SKM-1 treated with dmso at 0.1 percent for 144 hours (cell line): ENCODE results near the gene NUAK1.

Source experiments
- DNase-seq: peaks from one replicate; lab custom pipeline; 2025; ENCODE audit not compliant: unreplicated experiment; lab: John Stamatoyannopoulos, UW

The NUAK1 gene

DNA sequence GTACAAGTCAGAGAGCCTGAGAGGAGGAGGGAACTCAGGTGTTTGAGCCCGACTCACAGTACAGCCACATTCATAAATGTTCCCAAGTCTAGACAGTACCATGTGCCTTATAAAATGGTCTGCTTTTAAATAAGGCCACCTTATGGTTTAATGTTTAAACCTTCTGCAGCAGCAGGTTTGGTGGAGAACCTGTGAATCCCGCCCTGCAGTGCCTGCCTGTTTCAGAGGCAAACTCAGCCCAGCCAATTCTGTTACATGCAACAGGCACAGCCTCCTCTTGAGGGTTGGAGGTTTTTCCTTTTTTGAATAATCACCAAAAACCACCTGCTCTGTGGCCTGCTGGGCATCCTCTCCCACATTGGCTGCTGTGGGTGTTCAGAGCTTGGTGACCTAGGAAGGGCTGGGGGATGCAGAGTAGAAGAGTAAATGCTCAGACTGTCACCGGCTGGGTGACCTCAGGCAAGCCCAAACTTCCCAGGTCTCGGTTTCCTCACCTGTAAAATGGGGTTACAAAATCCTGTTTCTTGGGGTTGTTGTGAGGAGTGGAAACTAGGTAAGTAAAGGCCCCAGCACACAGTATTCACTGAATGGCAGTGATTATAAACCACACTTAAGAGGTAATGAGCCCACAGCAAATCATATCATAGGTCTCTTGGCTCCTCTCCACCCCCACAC is 28.0 kb downstream of the NUAK1 start:
- DNase-seq: no peak

DNA sequence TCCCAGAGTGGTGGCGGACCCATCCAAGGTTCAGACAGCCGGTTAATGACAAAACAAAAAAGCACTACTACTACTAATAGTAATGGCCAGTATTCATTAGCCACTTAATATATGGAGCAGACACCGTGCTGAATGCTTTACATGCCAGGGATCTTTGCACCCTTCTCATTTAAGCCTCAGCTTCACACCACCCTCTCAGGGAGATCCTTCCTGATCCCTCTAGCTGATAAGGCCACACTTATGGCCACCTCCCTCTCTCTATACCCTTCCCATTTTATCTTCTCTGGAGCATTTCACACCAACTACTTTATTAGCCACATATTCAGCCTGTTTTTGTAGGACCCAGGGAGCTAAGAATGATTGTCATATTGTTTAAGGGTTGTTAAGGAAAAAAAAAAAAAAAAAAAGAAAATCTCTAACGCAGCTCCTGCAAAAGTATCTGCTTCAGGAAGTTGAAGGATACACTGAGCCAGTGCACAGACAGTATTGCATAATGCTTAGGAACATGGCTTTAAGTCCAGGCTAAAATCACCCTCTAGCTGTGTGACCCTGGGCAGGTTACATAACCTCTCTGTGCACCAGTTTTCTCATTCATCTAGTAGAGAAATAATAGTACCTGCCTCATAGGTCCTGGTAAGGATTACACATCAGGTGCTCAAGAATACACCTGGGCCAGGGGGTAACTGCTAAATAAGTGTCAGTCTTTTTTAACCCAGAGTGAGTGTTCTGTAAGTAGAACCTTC is 29.4 kb downstream of the NUAK1 start:
- no peak for DNase-seq

DNA sequence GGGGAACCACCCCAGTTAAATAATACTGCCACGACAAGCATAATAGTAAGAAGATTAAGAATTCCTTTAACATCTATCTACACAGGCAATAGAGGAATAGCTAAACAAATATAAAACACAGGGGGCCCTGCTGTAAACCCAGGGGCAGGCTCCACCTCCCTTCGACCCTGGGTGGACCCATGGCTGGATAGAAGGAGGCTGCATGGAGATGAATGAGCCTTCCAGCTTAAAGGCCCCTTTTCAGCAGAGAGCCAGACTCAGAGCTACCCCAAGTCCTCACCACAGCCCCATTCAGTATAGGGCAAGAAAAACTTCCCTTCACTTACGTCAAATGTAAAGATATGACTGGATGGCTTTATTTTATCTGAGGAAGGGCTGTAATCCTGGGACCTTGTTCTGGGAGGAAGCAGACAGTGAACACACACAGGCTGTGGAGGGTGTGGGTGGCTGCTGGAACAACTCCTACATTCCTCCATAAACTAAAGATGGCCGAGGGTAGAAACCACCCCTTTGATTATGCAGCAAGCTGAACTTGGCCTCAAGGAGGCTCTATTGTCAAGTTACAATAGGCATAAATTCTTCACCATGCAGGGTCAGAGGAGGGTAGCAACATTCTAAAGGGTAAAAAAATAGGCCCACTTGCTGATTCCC is 30.4 kb downstream of the NUAK1 start:
- no peak for DNase-seq

GRCh38 chr12:106107566-106107965 is 31.2 kb downstream of the NUAK1 start:
- no peak for DNase-seq

GRCh38 chr12:106106892-106107291 is 31.9 kb downstream of the NUAK1 start:
- DNase-seq: peak; percentile 45

GRCh38 chr12:106106061-106106566 is 32.6 kb downstream of the NUAK1 start:
- no peak for DNase-seq

- no peak for DNase-seq
Observed at GRCh38 chr12:106101803-106102202, 37.0 kb downstream of the NUAK1 start.

GRCh38 chr12:106098691-106099200 is 40.0 kb downstream of the NUAK1 start:
- DNase-seq: no peak

DNA sequence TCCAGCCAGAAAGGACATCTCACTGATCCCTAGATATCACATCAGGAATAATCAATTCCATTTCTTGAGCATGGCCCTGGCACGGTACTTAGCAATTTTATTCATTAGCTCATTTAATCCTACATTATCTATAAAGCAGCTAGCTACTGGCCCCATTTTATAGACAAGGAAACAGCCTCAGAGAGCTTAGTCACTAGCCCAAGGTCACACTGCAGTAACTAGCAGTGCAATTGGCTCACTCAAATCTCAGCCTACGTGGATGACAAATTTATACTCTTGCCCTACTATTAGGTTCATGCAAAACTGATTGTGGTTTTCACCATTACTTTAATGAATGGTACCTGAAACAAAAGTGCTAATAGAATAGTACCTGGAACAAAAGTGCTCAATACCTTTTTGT is 41.7 kb downstream of the NUAK1 start:
- DNase-seq: no peak

DNA sequence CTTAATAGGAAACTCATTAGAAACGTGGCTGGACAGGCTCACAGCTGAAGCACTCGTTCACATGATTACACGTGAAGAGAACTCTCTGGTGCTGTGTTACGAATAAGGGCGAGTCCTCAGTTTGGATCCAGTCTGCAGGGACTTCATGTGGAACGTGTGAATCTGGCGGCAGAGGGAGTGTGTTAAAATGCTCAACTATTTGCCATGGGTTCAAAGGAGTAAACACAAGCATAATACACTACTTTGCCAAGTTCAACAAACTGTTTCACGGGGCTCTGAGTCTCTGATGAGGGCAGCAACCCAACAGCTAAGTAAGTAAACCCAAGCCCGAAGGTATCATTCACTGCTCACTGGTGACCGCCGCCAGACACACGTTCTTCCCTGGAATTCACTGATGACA is 42.4 kb downstream of the NUAK1 start:
- no peak for DNase-seq

DNA sequence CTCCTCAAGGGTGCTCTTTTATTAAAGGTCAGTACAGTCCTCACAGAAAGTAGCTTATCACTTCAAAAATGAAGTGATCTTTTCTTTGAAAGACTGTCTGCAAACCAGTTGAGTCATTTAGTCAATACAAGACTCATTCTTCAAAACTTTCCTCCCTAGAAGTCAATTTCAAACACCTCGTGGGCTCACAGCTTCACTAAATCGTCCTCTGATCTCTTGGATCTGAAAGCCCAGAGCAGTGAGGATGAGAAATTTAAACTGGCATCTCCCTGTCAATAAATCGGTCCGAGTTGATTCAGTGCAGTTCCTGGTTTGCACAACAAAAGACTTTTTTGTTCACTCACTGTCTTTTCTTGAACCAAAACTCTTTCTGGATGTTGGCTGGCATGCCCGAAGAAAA is 44.5 kb downstream of the NUAK1 start:
- DNase-seq: no peak

DNA sequence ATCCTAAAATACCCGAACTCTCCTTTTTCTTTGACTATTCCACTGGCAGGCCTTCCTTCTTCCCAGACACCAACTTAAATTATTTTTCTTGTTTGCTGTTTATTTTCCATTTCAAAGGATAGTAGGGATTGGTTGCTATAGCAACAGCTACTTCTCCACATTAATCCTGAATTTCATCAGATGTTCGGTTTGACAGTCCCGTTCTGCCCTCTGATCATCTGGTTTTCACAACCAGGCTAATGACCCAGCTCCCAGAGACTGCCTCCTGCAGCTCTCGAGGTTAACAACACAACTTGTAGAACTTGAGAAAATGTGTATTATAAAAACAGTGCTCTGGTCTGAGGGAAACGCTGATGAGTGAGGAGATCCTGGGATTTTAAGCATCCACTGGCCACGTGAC is 45.5 kb downstream of the NUAK1 start:
- DNase-seq: no peak

DNA sequence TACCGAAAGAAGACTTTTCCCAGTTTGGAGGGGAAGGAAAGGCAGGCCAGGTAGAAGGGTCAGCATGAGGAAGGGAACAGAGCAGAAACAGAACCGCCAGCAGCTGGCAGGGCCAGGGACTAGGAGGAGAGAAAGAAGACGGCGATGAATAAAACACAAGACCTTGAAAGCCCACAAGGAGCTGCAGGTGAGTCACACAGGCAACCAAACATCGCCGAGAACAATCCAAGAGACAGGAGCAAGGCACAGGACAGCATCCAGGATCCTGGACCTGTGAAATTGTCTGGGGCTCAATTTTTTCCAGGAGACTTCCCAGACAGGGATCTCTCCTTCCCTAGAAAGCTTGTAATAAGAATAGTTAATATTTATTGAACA is 47.3 kb downstream of the NUAK1 start:
- DNase-seq: no peak

DNA sequence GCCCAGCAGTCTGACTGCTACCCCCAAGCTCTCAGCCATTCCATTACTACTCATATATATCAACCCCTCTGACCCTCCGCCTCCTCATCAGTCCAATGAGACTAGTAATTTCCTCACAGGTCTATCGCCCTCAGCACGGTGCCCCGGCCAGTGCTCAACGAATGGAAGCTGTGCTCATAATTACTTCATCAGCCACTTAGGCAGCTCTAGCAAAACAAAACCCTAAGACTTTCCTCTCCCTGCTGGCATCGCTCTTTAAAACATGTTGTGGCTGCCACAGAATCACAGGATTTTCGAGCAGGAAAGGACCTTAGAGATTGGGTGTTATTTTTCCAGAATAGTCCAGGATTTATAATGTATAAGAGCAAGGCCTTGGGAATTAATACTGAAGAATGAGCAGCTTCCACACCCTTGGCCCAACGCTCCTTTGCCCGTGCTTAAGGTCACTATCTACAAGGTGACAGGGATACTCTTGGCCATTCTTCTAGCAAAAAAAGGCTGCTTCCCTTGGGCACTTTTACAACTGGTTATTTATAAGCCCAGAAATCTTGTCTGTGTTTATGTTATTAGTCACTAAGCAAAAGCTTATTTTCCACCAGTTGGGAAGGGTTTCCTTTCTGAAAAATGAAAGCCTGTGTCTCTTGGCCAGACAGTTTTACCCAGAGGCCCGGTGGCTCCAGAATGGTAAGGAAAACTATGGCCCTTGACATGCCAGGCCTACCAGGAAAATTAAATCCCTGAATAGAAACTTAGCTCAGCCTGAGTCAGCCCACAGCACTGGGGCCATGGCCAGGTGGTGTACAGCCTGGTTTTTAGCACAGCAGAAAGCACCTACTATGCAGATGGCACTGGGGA is 47.9 kb downstream of the NUAK1 start:
- no peak for DNase-seq

DNA sequence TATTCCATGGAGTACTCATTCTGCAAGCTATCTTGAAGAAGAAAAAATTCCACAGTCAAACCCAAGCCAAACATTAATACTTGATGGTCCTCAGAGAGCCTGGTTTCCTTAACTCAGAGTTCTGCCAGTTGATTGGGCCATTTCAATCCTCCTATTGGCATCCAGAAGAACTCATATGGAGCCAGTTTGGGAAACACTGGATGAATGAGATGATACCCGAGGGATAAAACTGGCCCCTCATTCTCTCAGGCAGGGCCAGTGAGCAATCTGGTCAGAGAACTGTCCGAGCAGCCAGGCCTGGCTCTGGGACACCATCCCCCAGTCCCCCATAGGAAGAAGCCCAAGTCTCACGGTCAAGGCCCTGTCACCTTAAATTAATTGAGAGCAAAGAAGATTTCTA is 48.8 kb downstream of the NUAK1 start:
- no peak for DNase-seq

- no peak for DNase-seq
Observed at GRCh38 chr12:106088811-106089485, 49.8 kb downstream of the NUAK1 start.

GRCh38 chr12:106088246-106088808 is 50.4 kb downstream of the NUAK1 start:
- DNase-seq: no peak

- no peak for DNase-seq
Observed at GRCh38 chr12:106086696-106087095, 52.1 kb downstream of the NUAK1 start.

DNA sequence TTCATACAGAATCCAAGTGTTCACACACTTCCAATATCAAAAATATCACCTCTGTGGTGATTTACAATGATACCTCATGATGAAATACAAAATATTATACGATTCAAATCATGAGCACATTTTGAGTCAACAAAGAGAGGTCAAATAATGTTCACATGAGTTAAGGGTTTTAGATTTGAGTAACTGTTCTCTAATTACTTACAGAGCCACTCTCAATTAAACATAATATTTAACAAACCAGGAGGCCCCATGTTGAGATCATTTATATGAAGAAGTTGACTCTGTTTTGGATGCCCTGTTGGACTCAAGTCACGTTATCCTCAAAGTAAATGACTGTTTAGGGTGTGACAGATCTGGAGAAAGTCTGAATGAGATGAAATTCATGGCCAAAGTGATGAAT is 53.5 kb downstream of the NUAK1 start:
- DNase-seq: no peak

DNA sequence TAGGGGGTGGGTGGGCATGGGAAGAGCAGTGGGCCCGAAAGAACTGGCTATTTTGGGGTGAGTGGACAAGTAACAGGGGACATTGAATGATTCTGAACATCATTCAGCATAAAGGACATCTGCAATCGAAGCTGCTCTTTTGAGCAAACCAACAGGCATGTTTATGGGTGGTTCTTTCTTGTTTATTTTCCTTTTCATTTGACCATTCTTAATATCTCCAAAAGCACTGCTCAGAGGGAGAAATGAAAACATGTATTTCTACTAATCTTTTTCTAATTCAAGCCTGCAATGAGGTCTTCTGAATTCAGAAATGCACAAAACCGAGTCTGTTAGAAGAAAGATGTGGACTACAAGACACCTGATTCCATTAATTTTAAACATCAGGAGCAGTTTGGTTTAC is 54.0 kb downstream of the NUAK1 start:
- DNase-seq: no peak
